ENCODE measurements around the gene MGAT4A.

Gene MGAT4A

GRCh38 chr2:98691303-98691702, 39.6 kb downstream of the MGAT4A start:
- DNase-seq (ENCODE audit: low read depth), result no peak
- TF ChIP-seq MAX (IDR thresholded peaks at IDR 0.05; ENCODE audit: low read depth, low read length) (no peak), CTCF (IDR thresholded peaks at IDR 0.05; ENCODE audit: low read depth, low read length) (no peak), MYC (IDR thresholded peaks at IDR 0.05; ENCODE audit: low read depth, low read length) (no peak), POLR2A (IDR thresholded peaks at IDR 0.05; ENCODE audit: extremely low read depth, insufficient read length) (no peak)

GRCh38 chr2:98685930-98686887, 44.7 kb downstream of the MGAT4A start:
- no peak for DNase-seq (ENCODE audit: low read depth)
- H3K4me3 ChIP-seq (ENCODE audit: low read depth, low read length), result no peak overlapping the region
- TF ChIP-seq MYC (IDR thresholded peaks at IDR 0.05; ENCODE audit: low read depth, low read length) (no peak), CTCF (IDR thresholded peaks at IDR 0.05; ENCODE audit: low read depth, low read length) (no peak), POLR2A (IDR thresholded peaks at IDR 0.05; ENCODE audit: extremely low read depth, insufficient read length) (no peak), MAX (IDR thresholded peaks at IDR 0.05; ENCODE audit: low read depth, low read length) (no peak)

More at GRCh38 chr2:98691303-98691702, 39.6 kb downstream of the MGAT4A start:
- H3K4me3 ChIP-seq (ENCODE audit: low read depth, low read length), result no peak overlapping the region

- no peak for DNase-seq (ENCODE audit: low read depth)
- TF ChIP-seq CTCF (IDR thresholded peaks at IDR 0.05; ENCODE audit: low read depth, low read length) (no peak), MAX (IDR thresholded peaks at IDR 0.05; ENCODE audit: low read depth, low read length) (no peak), POLR2A (IDR thresholded peaks at IDR 0.05; ENCODE audit: extremely low read depth, insufficient read length) (no peak), MYC (IDR thresholded peaks at IDR 0.05; ENCODE audit: low read depth, low read length) (no peak)
- H3K4me3 ChIP-seq (ENCODE audit: low read depth, low read length), result no peak overlapping the region
Measured at GRCh38 chr2:98683728-98684127, 47.2 kb downstream of the MGAT4A start.

- TF ChIP-seq POLR2A (IDR thresholded peaks at IDR 0.05; ENCODE audit: extremely low read depth, insufficient read length) (no peak), MAX (IDR thresholded peaks at IDR 0.05; ENCODE audit: low read depth, low read length) (no peak), MYC (IDR thresholded peaks at IDR 0.05; ENCODE audit: low read depth, low read length) (no peak), CTCF (IDR thresholded peaks at IDR 0.05; ENCODE audit: low read depth, low read length) (no peak)
- no peak for DNase-seq (ENCODE audit: low read depth)
- H3K4me3 ChIP-seq (ENCODE audit: low read depth, low read length), result no peak overlapping the region
Measured at GRCh38 chr2:98676742-98677141, 54.2 kb downstream of the MGAT4A start.

- TF ChIP-seq MYC (IDR thresholded peaks at IDR 0.05; ENCODE audit: low read depth, low read length) (no peak), MAX (IDR thresholded peaks at IDR 0.05; ENCODE audit: low read depth, low read length) (no peak), POLR2A (IDR thresholded peaks at IDR 0.05; ENCODE audit: extremely low read depth, insufficient read length) (no peak), CTCF (IDR thresholded peaks at IDR 0.05; ENCODE audit: low read depth, low read length) (no peak)
- DNase-seq (ENCODE audit: low read depth), result no peak
- H3K4me3 ChIP-seq (ENCODE audit: low read depth, low read length), result no peak overlapping the region
Measured at GRCh38 chr2:98674233-98674964, 56.5 kb downstream of the MGAT4A start.
